SK-N-DZ (cell line): ENCODE results near the gene GJD4.

Source experiments
- DNase-seq: peaks from one replicate; pipeline ENCODE4 v3.0.0-alpha.2; 2015; ENCODE audit warnings: low spot score

The GJD4 gene

GRCh38 chr10:35578618-35578956, 26.6 kb upstream of the GJD4 start:
- no peak for DNase-seq

GRCh38 chr10:35579116-35579515, 26.0 kb upstream of the GJD4 start:
- DNase-seq: no peak

GRCh38 chr10:35579726-35580422, 25.3 kb upstream of the GJD4 start:
- DNase-seq: peak; percentile 81

- DNase-seq: no peak
These were observed 24.7 kb upstream of the GJD4 start for GRCh38 chr10:35580423-35580770.

GRCh38 chr10:35581655-35582054, 23.5 kb upstream of the GJD4 start:
- no peak for DNase-seq

GRCh38 chr10:35584946-35585345, 20.2 kb upstream of the GJD4 start:
- no peak for DNase-seq

- DNase-seq: no peak
These were observed 19.8 kb upstream of the GJD4 start for GRCh38 chr10:35585356-35585755.

- DNase-seq: no peak
These were observed 19.1 kb upstream of the GJD4 start for GRCh38 chr10:35585903-35586535.

GRCh38 chr10:35588836-35589235, 16.3 kb upstream of the GJD4 start:
- no peak for DNase-seq

- DNase-seq: no peak
These were observed 12.7 kb upstream of the GJD4 start for GRCh38 chr10:35592441-35592840.

- no peak for DNase-seq
These were observed 10.7 kb upstream of the GJD4 start for GRCh38 chr10:35594115-35595079.

- DNase-seq: no peak
These were observed 10.0 kb upstream of the GJD4 start for GRCh38 chr10:35595106-35595505.

- DNase-seq: no peak
These were observed 6.8 kb upstream of the GJD4 start for GRCh38 chr10:35598379-35598778.

- DNase-seq: no peak
These were observed 4.9 kb upstream of the GJD4 start for GRCh38 chr10:35600193-35600592.

- no peak for DNase-seq
These were observed 1.3 kb downstream of the GJD4 start for GRCh38 chr10:35606430-35606829.

- DNase-seq: no peak
These were observed 2.6 kb downstream of the GJD4 start for GRCh38 chr10:35607475-35608327.

GRCh38 chr10:35608328-35608672, 3.2 kb downstream of the GJD4 start:
- DNase-seq: no peak

GRCh38 chr10:35611750-35612149, 6.6 kb downstream of the GJD4 start:
- DNase-seq: no peak

GRCh38 chr10:35612385-35613106, 7.4 kb downstream of the GJD4 start:
- no peak for DNase-seq

GRCh38 chr10:35613107-35613440, 7.9 kb downstream of the GJD4 start:
- no peak for DNase-seq

GRCh38 chr10:35613597-35614226, 8.6 kb downstream of the GJD4 start:
- no peak for DNase-seq
